Ramos (cell line): Measurements from ENCODE around the gene ACVR1.
"Not testable (repeated sequence)": the region's sequence is repeated elsewhere in the genome, so short reads cannot be mapped to it uniquely, and the experiment has no call there.

Experiments
- in situ Hi-C: fragments of 300-500 bp; cut with MboI; formaldehyde crosslinking; loops from one replicate; pipeline ENCODE4 v1.14.3; 2022; ENCODE audit warnings: low sequenced_read_pairs; ENCODE audit not compliant: unreplicated experiment

ACVR1 gene

DNA sequence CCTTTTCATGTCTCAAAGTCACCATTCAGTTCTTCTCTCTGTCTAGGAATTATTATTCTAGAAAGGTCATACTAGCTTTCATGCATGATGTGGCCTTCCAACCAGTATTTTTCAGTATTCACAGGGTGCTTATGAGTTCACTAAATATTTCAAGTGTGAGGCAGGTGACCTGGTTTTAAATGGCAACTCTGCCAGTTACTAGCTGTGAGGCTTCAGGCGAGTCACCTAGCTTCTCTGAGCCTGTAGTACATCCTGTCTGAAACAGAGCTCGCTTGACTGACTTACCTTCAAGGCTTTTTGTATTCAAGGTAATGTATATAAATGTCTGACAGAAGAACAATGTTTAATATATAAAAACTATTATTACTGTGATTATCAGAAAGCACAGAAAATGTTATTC, 19.4 kb upstream of the ACVR1 start:
- in situ Hi-C loops: no loop called here

GRCh38 chr2:157894694-157895435, 18.7 kb upstream of the ACVR1 start:
- in situ Hi-C loops: no loop called here

DNA sequence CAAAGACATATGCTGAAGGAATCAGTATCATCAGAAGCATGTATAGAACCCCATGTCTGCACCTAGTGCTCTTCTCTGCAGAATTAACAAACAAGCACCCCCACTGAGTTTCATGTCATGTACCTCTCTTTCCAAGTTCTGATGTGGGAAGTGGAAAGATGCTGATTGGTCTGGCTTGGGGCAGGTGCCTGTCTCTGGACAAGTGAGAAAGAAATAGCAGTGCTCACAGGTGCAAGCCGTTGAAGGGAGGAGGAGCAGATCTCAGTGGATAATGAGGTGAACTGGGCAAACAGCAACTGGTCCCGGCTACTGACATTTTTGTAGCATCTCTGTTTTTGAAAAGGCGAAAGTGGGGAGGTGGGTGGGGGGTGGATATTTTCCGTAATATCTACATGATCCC, 17.5 kb upstream of the ACVR1 start:
- in situ Hi-C loops: no loop called here

DNA sequence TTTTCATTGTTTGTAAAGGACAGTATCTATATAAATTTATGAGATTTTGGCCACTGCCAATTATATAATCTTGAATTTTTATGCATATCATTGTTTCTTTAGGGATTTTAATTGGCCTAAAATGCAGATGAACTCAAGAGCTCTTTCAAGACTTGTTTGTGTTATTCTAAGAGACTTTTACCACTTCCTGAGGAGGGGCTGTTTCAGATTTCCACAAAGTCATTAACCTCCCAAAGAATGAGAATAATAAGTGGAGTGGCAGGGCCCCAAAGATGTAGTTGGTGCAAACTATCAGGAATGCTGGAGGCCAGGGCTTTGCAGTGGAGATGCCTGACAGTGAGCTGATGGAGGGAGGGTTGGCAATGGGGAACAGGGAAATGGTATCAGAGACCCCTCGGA, 15.5 kb upstream of the ACVR1 start:
- in situ Hi-C loops: no loop called here

DNA sequence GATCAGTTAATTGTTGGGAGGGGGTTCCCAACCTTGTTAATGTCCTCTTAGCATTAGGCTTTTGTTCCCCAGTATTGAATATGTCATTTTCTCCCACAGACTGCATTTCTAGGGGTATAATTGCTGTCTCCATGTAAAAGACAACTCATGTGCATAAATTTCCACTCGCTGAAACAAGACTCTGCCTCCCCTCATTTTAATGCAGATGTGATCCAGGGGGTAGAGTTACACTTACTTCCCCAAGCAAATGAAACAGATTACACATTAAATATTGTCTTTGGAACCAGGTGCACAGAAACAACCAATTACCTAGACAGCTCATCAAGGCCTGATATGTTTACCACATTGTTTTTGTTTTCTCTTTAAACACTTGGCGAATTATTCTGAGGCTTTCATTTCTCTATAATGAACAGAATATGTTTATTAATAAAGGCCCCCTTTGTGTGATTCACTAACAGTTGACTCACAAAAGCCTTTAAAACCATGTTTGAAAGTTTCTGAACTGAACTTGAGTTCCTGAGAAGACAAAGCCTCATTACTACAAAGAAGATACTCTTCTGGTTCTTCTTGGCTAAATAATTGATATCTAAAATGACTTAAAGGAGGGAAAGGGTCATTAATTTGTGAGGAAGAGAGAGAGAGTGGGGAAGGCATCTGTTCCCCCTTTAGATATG, 15.0 kb upstream of the ACVR1 start:
- in situ Hi-C loops: no loop called here

GRCh38 chr2:157887946-157888345, 11.8 kb upstream of the ACVR1 start:
- in situ Hi-C loops: no loop called here

DNA sequence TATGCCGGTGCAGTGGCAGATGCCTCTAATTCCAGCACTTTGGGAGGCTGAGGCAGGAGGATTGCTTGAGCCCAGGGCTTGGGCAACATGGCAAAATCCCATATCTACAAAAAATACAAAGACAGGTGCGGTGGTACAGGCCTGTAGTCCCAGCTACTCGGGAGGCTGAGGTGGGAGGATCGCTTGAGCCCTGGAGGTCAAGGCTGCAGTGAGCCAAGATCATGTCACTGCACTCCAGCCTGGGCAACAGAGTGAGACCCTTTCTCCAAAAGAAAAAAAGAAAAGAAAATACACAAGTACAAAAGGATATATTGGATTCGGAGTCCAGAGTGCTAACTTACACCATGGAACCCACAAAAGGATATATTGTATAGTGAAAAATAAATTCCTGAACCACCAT, 8.4 kb upstream of the ACVR1 start:
- in situ Hi-C loops: not testable (repeated sequence)

GRCh38 chr2:157880927-157881326, 4.8 kb upstream of the ACVR1 start:
- in situ Hi-C loops: no loop called here

DNA sequence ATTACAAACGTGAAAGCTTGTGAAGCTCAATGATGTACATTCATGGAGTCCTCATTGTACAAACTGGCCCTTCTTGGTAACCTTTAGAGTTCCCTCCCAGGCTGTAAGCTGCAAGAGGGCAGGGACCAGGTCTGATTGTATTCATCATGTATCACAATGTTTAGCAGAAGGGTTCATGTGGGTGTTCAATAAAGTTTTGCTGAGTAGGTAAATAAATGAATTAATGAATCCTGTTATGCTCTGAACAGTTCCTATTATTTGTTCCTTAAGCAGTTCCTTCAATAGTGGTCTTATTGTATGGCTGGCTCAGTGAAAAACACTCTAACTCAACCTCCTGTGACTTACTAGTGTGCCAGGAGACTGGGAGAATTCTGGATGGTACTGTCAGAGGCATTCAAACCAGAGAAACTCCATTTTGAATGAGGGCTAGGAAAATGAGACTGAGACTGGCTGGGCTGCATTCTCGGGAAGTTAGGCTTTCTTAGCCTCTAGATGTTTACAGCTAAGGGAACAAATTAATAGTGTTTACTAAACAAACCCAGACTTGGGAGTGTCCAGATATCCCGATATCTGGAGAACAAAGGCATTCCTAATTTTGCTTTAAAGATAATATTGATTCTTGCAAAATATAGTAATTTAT, 1.8 kb upstream of the ACVR1 start:
- in situ Hi-C loops: no loop called here

- in situ Hi-C loops: no loop called here
These were observed 632 bp upstream of the ACVR1 start for GRCh38 chr2:157876786-157877138.

GRCh38 chr2:157875641-157876065, 477 bp downstream of the ACVR1 start:
- in situ Hi-C loops: no loop called here

DNA sequence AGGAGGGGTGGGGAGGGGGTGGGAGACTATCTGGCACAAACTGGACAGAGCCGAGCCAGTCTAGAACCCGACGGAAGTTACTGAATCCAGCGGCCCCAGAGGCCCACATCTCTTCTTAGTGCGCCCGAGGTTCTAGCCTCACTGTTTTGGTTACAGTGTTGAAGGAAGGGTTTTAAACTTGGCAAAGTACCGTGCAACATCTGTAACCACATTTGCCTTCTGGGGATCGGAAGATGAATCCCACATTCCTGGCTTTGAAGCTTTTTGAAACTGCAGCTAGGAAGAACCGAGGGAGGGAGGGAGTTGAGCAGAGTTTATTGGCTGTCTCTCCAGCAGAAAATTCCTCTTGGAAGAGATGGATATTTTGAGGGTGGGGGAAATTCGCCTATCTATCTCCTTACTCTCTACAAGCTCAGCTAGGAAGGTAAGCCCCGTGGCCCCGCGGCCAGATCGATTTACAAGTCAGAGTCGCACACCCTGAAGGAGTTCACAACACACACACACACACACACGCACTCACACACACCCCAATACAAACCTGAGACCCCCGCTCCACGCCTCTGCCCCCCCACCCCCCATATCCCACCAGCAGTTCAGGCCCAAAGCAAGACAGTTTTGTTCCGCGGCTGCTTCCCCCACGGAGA, 1.0 kb downstream of the ACVR1 start:
- in situ Hi-C loops: no loop called here

- in situ Hi-C loops: no loop called here
These were observed 1.8 kb downstream of the ACVR1 start for GRCh38 chr2:157874348-157874747.

- in situ Hi-C loops: no loop called here
These were observed 3.3 kb downstream of the ACVR1 start for GRCh38 chr2:157872791-157873190.

DNA sequence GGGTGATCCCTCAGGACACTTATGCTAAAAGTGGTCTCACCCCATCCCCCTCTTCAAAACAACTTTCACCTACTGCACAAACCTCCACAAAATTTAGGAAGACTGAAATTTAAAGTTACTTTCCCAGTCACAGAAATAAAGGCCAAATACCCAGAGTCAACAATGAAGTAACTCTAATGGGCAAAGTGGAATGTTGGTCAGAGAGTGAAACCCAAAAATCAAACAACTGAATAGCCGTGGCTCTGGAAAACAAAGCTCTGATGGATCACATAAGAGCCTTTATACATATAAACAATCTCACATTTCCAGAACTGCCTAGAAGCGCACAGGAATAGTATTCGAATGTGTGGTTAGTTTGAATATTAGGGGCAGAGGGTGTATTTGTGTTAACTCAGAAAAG, 4.7 kb downstream of the ACVR1 start:
- in situ Hi-C loops: no loop called here

- in situ Hi-C loops: no loop called here
These were observed 7.1 kb downstream of the ACVR1 start for GRCh38 chr2:157868993-157869392.

GRCh38 chr2:157867703-157868102, 8.4 kb downstream of the ACVR1 start:
- in situ Hi-C loops: no loop called here

GRCh38 chr2:157866666-157867642, 9.2 kb downstream of the ACVR1 start:
- in situ Hi-C loops: no loop called here

DNA sequence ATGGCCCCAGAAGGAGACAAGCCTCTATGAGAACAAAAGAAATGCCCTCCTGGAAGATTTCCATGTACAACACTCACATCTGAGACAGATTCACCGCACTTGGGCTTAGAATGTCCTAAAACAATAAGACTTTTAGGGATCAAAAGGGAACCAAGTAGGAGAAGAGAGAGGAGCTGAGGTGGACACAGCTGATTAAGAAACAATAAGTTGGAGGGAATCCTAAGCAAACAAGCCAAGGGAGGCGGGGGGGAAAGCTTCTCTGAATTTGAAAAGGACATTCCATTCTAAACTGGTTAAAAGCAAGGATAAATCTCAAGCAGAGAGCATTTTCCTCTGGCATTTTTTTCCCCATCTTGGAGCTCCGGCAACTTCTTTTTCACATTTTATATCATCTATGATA, 9.9 kb downstream of the ACVR1 start:
- in situ Hi-C loops: no loop called here

GRCh38 chr2:157864857-157865430, 11.2 kb downstream of the ACVR1 start:
- in situ Hi-C loops: no loop called here
